GM20431 (cell line): ENCODE measurements around the gene C9orf78.

ENCODE experiments used
- in situ Hi-C: fragments of 300-500 bp; cut with MseI, MboI; formaldehyde crosslinking; loops from one replicate; pipeline ENCODE4 v1.15.0; 2020; ENCODE audit warnings: low sequenced_read_pairs; ENCODE audit not compliant: unreplicated experiment

The C9orf78 gene

GRCh38 chr9:129816501-129817435 is 18.3 kb downstream of the C9orf78 start:
- in situ Hi-C loops: no loop called here

- in situ Hi-C loops: no loop called here
These were observed 19.8 kb downstream of the C9orf78 start for GRCh38 chr9:129815278-129815677.

- in situ Hi-C loops: no loop called here
These were observed 20.4 kb downstream of the C9orf78 start for GRCh38 chr9:129814432-129815223.

GRCh38 chr9:129813661-129814060 is 21.4 kb downstream of the C9orf78 start:
- in situ Hi-C loops: no loop called here

GRCh38 chr9:129812385-129812784 is 22.7 kb downstream of the C9orf78 start:
- in situ Hi-C loops: no loop called here

- in situ Hi-C loops: no loop called here
These were observed 23.1 kb downstream of the C9orf78 start for GRCh38 chr9:129811967-129812363.

GRCh38 chr9:129810788-129811187 is 24.3 kb downstream of the C9orf78 start:
- in situ Hi-C loops: no loop called here

GRCh38 chr9:129810116-129810515 is 25.0 kb downstream of the C9orf78 start:
- in situ Hi-C loops: no loop called here

- in situ Hi-C loops: no loop called here
These were observed 25.7 kb downstream of the C9orf78 start for GRCh38 chr9:129809346-129809745.

GRCh38 chr9:129806061-129806460 is 29.0 kb downstream of the C9orf78 start:
- in situ Hi-C loops: no loop called here

GRCh38 chr9:129803676-129804060 is 31.4 kb downstream of the C9orf78 start:
- in situ Hi-C loops: no loop called here

GRCh38 chr9:129802833-129803675 is 32.0 kb downstream of the C9orf78 start, which contains the start of gene TOR1B:
TSS of gene TOR1B (plus strand) at chr9:129803184. CDS start at chr9:129803213, 29 bp downstream.
- in situ Hi-C loops: no loop called here

GRCh38 chr9:129801504-129801903 is 33.6 kb downstream of the C9orf78 start:
- in situ Hi-C loops: no loop called here

- in situ Hi-C loops: loop anchor here (25.0 kb wide), 1 partner anchor 662 kb away; no protein-coding TSS in a partner anchor
These were observed 36.1 kb downstream of the C9orf78 start for GRCh38 chr9:129798973-129799372.

- in situ Hi-C loops: loop anchor here (25.0 kb wide), 1 partner anchor 659 kb away; no protein-coding TSS in a partner anchor
These were observed 39.0 kb downstream of the C9orf78 start for GRCh38 chr9:129796029-129796428.

GRCh38 chr9:129794549-129794948 is 40.5 kb downstream of the C9orf78 start:
- in situ Hi-C loops: loop anchor here (25.0 kb wide), 1 partner anchor 657 kb away; no protein-coding TSS in a partner anchor

- in situ Hi-C loops: loop anchor here (10.0 to 25.0 kb wide), 2 partner anchors 142 to 649 kb away; partner anchors contain the start of gene ASB6
These were observed 48.6 kb downstream of the C9orf78 start for GRCh38 chr9:129786481-129786880.

- in situ Hi-C loops: loop anchor here (10.0 to 25.0 kb wide), 2 partner anchors 141 to 649 kb away; partner anchors contain the start of gene ASB6
These were observed 49.2 kb downstream of the C9orf78 start for GRCh38 chr9:129785866-129786265.

- in situ Hi-C loops: loop anchor here (10.0 to 25.0 kb wide), 2 partner anchors 140 to 648 kb away; partner anchors contain the start of gene ASB6
These were observed 50.1 kb downstream of the C9orf78 start for GRCh38 chr9:129784970-129785369.
